ENCODE measurements around the gene CAND2. TPM values are rescaled to one million over a fixed set of nuclear protein-coding genes. Genes with fewer than 3 reads are reported as not detected.
A peak's percentile ranks its signal among the peaks of the same experiment; 100 is the strongest.

Gene CAND2
- total and polyA plus RNA-seq, 10 of the 15 experiments (the other 5 are each of a cell fraction or from before 2014, with no cell fraction given), result 0.03 to 1.9 (median 0.52) TPM

GRCh38 chr3:12797124-12797891, 828 bp downstream of the CAND2 start (continued):
- TF ChIP-seq ZNF592 (IDR thresholded peaks at IDR 0.05), result no peak

- TF ChIP-seq SPI1 (IDR thresholded peaks at IDR 0.05; ENCODE audit: borderline replicate concordance, insufficient read depth, low read depth, low read length) (0 out of 2 replicates have a peak, but pooled peaks have one; percentile 28), CEBPZ (IDR thresholded peaks at IDR 0.05; ENCODE audit: low read depth, low read length) (no peak), RUNX3 (IDR thresholded peaks at IDR 0.05; ENCODE audit: low read length) (no peak), BCLAF1 (IDR thresholded peaks at IDR 0.05) (no peak), ZNF24 (IDR thresholded peaks at IDR 0.05) (no peak), RAD51 (IDR thresholded peaks at IDR 0.05) (no peak), RBBP5 (conservative IDR thresholded peaks at IDR 0.05) (no peak), HCFC1 (IDR thresholded peaks at IDR 0.05; ENCODE audit: low read length) (no peak)
- ChIA-PET POLR2A (no interaction called here), CTCF (no interaction called here), SMC1A (ENCODE audit: uncharacterized antibody, unreplicated experiment) (no interaction called here), RAD21 (ENCODE audit: unreplicated experiment) (no interaction called here)
- H3K27ac ChIP-seq (ENCODE audit: control insufficient read depth, insufficient read depth), result no peak overlapping the region
- H3K27me3 ChIP-seq (replicated peaks in 1 of 2; ENCODE audit: control insufficient read depth in 2 of 2, insufficient read depth in 2 of 2, low read length in 1 of 2), result peaks cover 2 to 6% of the 10 kb centered on the region in 2 experiments
- H4K20me1 ChIP-seq (ENCODE audit: control insufficient read depth, insufficient read depth), result no peaks in the 10 kb centered on the region
- WGBS (ENCODE audit: insufficient coverage, insufficient replicate concordance, low lambda C conversion rate, missing lambda C conversion rate), result 18% methylated on average over 8 of the region's 8 CpGs
- no peaks in the 10 kb centered on the region for H3K4me1 ChIP-seq (ENCODE audit: control insufficient read depth, insufficient read depth, low read length)
- DNase-seq (ENCODE audit: low read depth, low spot score) (no peak), FAIRE-seq (no peak), ATAC-seq (peak; percentile 34; the same call in 2 of the 3 replicates)
- no TSS peak for BruUV-seq (replicated peaks)
- H3K4me3 ChIP-seq, result no peak overlapping the region
- in situ Hi-C loops (cut with MboI), result no loop called here
- H3K36me3 ChIP-seq (ENCODE audit: control insufficient read depth in 2 of 2, insufficient read depth in 2 of 2, low read length in 1 of 2), result no peaks in the 10 kb centered on the region
- no peak overlapping the region for H3K9ac ChIP-seq (ENCODE audit: control insufficient read depth, insufficient read depth, low read length)
- intact Hi-C loops (cut with micrococcal nuclease; ENCODE audit: unreplicated experiment), result no loop called here
- no peak overlapping the region for H3K4me2 ChIP-seq (ENCODE audit: control insufficient read depth, insufficient read depth)
- no peaks in the 10 kb centered on the region for H3K9me3 ChIP-seq (replicated peaks; ENCODE audit: control insufficient read depth, insufficient read depth, low read length)
- H2AFZ ChIP-seq (ENCODE audit: control insufficient read depth, low read depth, low read length), result no peak overlapping the region
- H3K79me2 ChIP-seq (ENCODE audit: control insufficient read depth, insufficient read depth, low read length), result no peaks in the 10 kb centered on the region
These were observed 1.5 kb downstream of the CAND2 start for GRCh38 chr3:12797892-12798558.

Data from GM12878 (cell line).